ENCODE measurements around the gene SYAP1.

DNA sequence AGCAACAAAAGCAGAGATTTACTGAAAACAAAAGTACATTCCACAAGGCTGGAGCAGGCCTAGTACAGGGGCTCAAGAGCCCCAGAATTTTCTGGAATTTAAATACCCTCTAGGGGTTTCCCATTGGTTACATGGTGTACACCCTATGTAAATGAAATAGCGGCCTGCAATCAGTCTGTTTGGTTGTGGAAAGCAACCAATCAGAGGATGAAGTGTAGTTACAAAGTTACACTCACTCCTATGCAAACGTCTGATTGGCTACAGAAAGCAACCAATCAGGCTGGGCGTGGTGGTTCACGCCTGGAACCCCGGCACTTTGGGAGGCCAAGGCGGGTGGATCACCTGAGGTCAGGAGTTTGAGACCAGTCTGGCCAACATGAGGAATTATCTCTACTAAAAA, 53.0 kb downstream of the SYAP1 start:
- TF ChIP-seq, protein P1, sequence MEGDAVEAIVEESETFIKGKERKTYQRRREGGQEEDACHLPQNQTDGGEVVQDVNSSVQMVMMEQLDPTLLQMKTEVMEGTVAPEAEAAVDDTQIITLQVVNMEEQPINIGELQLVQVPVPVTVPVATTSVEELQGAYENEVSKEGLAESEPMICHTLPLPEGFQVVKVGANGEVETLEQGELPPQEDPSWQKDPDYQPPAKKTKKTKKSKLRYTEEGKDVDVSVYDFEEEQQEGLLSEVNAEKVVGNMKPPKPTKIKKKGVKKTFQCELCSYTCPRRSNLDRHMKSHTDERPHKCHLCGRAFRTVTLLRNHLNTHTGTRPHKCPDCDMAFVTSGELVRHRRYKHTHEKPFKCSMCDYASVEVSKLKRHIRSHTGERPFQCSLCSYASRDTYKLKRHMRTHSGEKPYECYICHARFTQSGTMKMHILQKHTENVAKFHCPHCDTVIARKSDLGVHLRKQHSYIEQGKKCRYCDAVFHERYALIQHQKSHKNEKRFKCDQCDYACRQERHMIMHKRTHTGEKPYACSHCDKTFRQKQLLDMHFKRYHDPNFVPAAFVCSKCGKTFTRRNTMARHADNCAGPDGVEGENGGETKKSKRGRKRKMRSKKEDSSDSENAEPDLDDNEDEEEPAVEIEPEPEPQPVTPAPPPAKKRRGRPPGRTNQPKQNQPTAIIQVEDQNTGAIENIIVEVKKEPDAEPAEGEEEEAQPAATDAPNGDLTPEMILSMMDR (IDR thresholded peaks at IDR 0.05; ENCODE audit: low read depth, low read length), result no peak
- no peak for TF ChIP-seq POLR2A (IDR thresholded peaks at IDR 0.05; ENCODE audit: extremely low read depth, insufficient read length)
- TF ChIP-seq MYC (IDR thresholded peaks at IDR 0.05; ENCODE audit: low read depth, low read length), result no peak
- TF ChIP-seq, protein P2, sequence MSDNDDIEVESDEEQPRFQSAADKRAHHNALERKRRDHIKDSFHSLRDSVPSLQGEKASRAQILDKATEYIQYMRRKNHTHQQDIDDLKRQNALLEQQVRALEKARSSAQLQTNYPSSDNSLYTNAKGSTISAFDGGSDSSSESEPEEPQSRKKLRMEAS (IDR thresholded peaks at IDR 0.05; ENCODE audit: low read depth, low read length), result no peak

All from NB4 (cell line).